NCI-H526 treated with DMSO at 0.1 percent for 48 hours (cell line): ENCODE data around the gene PRPS2.

Source experiments
- DNase-seq: peaks from one replicate; lab custom pipeline; 2025; lab: John Stamatoyannopoulos, UW

PRPS2 gene

DNA sequence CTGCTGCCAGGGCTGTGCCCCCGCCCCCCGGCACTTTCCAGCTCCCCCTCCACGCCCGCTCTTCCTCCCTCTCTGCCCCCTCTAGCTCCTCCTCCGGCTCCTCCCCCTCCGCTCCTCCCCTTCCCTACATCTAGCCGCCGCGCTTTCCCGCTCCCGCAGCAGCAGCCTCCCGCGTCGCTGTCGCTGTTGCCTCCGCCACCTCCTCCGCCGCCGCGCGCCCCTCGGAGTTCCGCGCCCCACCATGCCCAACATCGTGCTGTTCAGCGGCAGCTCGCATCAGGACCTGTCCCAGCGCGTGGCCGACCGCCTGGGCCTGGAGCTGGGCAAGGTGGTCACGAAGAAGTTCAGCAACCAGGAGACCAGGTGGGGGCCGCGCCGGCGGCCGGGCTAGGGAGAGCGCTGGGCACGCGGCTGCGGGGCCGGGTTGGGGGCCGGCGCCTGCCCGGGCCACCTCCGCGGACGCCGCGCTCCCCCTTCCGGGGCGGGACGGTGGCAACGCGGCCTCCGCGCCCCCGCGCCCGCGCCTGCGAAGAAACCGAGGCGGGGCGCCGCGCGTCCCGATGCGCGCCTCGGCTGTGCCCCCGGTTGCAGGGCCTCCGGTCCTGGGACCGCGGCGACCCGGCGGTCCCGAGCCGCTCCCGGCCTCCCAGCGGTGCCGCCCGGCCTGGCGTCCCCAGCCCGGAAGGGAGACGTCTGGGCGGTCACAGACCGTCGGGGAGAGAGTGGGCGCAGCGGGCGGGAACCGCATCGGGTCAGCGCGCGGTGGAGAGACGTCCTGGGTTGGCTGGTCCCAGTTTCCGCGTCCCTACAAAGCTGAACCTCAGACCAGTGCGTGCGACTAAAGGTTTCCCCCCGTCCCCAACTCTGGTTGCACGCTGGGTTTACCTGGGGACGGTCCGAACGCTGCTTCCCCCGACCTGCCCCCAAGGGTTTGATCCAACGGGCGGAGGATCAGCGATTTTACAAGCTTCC lies at the start of gene PRPS2:
Gene PRPS2, plus strand, starts transcription at position 156 of the 972 bp plus-strand sequence. Its CDS starts 86 bp downstream, at position 242.
- DNase-seq, result peak; percentile 22

DNA sequence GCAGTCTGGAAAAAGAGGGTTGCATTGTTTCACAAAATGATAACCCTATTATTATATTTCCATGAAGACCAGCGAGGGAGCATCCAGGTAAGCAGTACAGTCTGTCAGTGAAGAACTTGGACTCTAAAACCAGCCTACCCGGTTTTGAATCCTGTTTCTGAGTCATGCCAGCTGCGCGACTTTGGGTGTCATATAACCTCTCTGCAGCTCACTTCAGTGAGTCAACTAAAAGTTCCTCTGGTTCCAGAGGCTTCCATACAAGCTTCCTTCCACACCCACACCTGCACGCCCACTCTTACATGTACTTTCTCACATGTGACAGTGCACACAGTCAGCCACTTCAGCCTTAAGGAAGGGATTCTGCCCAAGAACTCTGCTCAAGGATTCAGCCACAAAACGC lies 49.8 kb upstream of the PRPS2 start:
- no peak for DNase-seq

DNA sequence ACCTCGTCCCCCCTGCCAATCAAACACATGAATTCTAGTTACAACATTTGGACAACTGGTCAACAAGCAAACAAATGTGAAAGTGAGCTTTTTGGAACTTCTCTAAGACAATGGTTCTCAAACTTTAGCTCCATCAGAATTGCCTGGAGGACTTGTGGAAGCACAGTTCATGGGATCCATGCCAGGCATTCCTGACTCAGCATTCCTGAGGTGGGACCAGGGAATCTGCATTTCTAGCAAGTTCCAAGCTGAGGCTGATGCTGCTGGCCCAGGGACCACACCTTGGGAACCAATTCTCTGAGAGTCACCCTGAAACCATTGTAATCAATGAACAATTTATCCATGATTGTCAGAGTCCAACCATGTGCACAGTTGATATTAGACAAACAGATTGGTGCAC lies 43.8 kb upstream of the PRPS2 start:
- DNase-seq, result no peak

DNA sequence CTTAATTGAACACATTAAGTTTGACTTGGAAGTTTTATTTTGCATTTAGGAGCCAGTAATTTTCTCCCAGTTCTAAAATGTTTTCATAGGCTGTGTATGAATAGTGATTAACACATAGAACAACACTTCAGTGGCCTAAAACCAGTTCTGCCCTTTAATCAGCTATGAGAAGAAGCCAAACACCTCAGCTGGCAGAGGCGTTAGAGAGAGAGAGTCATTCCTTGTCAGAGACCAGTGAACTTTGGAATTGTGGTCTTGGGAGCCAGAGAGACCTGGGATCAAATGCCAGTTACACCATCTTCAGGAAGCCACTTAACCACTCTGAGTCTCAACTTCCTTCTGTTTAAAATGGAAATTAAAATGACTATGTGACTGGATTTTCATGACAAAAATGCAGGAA lies 39.3 kb upstream of the PRPS2 start:
- DNase-seq, result no peak

DNA sequence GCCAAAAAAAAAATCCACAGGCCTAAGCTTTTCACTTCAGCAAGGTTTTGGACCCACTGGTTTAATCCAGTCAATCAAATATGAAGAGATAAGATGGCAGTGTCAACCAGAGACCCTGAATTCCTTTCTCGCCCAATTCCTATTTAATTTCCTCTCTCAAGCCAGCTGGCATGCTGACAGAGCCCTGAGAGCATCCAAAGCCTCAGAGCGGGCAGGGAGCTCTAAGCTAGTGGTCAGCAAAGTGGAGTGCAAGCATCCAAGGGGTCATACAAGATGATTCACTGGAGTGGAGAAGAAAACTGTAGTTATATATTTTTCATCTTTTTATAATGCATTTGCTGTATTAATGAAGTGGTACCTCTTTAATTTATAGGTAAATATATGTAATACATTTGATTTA lies 37.8 kb upstream of the PRPS2 start:
- no peak for DNase-seq

DNA sequence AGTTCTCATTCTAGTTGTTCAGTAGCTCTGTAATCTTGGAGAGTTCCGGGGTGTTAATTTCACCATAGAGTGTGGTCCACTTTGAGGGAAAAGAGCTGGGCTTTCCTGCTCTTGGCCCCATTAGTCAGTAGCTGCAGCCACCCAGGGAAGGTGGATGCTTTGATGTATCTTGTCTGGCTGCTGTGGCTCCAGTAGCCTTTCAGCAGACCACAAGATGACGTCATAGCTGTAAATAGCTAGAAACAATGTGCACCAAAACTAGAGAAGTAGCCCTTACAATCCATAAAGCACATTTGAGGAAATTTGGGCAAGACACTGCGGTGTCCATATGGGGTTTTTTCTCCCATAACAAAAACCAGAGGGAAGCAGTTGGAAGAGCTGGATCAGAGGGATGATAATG lies 32.9 kb upstream of the PRPS2 start:
- no peak for DNase-seq

DNA sequence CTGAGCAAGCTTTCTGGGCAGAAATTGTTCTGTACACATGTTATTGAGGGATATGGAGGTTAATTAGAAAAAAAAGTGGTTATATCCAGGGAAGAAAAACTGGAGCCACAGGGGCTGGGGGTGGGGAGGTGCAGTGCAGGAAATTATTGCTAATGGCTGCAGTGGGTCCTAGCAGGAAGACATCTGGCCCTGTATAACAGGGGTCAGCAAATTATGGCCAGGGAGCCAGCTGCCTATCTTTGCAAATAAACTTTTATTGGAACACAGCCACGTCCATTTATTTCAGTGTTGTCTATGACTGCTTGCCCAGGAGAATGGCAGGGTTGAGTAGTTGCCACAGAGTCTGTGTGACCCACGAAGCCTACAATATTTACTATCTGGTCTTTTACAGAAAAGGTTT lies 23.4 kb upstream of the PRPS2 start:
- DNase-seq, result no peak

DNA sequence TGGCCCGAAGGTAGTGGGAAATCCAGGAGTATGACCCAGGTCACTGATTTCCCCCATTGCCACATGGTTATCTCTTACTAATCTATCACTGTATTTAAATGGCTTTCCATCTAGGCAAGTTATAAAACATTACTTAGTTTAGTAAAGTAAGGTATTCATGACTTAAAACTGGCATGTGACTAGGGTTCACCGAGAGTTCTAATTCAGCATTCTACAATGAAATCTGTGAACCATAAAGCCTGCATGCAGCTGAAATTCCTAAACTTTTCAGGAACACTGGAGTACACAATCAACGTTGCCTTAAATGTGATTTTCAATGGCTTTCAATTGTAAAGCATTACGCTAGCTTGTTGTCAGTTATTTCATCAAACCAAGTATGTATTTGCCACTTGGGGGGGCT lies 22.7 kb upstream of the PRPS2 start:
- no peak for DNase-seq

DNA sequence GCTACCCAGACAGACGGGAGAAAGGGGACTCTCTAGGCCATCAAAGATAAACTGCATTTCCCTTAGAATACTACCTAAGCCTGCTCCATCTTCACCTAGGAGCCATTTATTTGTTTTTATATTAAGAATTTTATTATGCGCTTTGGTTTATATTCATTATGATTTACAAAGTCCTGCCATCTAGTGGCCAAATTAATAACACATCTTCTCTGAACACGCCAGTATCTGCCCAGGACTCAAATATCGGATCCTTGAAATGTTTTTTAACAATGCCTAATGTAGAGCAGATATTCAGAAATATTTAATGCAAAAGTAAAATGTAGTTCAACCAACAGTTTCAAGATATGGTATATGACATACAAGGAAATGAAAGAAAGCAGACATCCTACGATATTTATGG lies 20.8 kb upstream of the PRPS2 start:
- DNase-seq, result peak; percentile 17

DNA sequence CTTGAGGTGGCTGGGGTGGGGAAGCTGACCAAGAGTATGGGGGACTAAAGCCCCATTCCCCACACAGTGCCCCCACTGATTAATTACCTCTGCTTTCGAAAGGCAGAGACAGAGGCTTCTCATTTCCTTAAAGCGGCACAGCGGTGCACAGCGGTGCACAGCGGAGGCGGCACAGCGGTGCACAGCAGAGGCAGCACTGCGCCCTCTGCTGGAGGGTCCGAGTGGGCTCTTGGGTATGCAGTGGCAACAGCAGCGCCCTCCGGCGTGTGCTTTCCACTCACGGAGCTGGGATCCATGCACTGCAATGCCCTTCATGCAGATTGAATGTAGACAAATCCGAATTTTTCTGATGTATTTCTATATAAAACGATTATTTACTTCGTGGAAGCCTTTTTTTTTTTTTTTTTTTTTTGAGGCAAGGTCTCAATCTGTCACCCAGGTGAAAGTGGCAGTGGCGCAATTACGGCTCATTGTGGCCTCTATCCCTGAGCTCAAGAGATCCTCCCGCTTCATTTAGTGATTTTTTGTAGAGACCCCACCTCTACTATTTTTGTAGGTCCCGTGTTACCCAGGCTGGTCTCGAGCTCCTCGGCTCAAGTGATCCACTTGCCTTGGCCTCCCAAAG lies 19.7 kb upstream of the PRPS2 start:
- no peak for DNase-seq

DNA sequence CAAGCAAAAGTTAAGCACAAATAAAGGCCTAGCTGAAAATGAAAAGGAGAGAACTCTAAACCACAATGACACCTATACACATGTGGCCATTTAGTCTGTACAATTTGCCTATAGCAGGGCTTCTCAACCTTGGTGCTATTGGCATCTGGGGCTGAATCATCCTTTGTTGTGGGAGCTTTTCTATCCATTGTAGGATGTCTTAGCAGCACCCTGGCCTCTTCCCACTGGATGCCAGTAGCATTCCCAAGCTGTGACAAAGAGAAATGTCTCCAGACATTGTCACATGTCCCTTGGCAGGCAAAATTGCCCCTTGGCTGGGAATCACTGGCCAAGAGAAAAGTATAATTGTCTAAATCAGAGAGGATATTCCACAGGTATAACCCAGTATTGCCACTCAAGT lies 13.5 kb upstream of the PRPS2 start:
- DNase-seq, result no peak

DNA sequence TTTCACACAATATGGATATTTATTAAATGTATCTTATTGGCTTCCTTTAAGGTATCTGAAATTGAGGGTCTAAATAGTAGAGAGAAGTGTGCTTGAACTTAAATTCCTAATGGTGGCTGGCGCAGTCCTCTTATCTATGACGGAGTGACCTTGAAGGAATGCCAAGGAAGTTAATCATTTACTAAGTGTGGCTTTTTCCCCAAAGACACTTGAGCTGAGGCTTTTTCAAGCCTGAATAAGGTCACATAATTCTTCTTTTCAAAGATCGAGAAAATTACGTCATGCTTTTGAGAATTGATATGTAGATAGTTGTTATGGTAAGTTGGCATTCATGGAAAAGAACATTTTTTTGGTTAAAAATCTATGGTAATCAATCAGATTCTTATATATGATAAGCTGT lies 11.7 kb upstream of the PRPS2 start:
- DNase-seq, result no peak

DNA sequence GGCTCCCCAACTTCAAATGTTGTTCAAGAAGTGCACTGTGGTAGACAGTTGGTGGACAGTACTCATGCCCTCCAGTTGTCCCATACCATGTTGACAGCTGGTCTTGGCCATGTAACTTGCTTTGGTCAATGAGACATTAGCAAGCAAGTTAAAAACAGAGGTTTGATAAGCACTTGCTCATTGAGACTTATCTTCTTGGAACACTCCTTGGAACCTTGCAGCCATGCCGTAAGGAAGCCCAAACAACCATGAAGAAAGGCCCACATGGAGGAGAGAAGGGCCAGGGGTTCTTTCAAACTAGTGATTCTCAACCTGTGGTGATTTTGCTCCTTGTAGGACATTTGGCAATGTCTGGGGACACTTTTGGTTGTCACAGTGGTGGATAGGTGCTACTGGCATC lies 2.6 kb upstream of the PRPS2 start:
- DNase-seq, result no peak

DNA sequence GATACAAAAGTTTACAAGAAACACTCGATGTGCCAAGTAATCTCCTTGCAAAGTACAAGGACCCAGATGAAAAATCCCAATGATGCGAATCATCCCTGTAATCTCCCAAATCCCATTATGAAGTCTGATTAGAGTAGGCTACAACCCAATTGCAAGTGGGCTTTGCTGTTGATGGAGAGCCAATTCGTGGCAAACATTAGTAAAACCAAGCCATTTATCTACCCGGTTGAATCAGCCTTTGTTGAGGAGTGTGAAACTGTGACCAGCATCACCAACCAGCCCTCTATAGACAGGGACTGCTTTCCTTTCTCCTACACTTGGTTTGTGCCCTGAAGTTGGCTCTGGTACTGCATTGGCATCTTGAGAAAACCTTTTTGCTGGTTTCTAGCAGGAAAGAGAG lies 1.2 kb upstream of the PRPS2 start:
- no peak for DNase-seq

DNA sequence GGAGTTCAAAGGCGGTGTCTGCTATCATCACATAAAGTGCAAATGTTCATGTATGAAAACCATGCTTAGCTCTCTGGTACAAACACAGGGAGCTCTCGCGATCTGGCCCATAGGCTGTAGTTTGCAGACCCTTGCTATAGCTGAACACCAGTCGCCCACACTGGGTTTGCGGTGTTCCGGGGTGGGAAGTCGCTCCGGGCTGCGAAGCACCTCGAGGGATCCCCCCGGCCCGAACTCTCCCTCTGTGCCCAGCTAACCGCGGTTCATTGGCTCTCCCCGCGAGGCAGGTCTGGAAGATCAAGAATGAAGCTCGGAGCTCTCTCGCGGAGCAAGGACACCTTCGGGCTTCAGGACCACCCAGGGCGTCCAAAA lies 341 bp upstream of the PRPS2 start:
- DNase-seq, result no peak

DNA sequence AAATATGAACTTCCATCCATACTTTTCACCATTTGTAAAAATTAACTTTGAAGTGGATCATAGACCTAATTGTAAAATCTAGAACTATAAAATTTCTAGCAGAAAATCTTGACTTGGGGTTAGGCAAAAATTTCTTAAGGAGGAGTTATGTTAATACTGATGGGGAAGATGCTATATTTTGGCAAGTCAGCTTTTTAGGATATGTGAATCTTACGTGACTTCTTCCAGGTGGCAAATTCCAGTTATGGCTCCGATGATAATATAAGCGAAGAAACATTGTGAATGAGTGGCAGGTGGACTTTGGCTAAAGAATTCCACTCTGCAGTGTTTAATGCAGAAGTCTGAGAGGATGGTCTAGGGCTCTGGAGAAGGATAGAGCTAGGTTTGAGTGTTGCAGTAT lies 1.5 kb downstream of the PRPS2 start:
- DNase-seq, result no peak

DNA sequence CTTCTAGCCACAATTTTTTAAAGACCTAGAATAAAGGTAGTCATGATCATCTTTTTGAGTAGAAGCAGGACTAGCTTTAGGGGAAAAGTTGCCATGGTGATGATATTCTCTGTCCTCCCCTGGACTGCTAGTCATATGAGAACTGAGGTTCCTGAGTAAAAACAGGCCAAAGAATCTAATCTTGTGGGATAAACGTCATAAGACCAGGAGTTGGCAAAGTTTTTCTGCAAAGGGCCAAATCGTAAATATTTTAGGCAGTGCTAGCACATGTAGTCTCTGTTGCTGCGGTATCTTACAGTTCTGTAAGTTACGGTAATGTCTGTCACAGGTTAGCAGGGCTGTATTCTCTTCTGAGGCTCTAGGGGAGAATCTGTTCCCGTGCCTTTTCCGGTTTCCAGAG lies 3.4 kb downstream of the PRPS2 start:
- DNase-seq, result no peak

DNA sequence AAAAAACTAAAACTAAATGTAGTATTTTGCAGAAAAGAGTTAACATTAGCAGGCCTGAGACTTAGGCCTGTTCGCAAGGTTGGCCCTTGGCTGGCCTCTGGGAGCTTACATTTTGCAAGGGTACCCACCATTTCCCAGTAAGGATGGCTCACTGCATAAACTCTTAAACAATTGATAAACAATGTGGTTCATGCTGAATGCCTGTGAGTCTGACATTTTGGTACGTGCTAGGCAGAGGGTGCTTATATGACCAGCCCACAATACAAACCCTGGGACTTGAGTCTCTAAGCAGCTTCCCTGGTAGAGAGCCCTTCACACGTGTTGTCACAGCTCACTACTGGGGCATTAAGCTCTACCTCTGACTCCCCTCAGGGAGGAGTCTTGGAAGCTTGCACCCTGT lies 7.4 kb downstream of the PRPS2 start:
- DNase-seq, result no peak

DNA sequence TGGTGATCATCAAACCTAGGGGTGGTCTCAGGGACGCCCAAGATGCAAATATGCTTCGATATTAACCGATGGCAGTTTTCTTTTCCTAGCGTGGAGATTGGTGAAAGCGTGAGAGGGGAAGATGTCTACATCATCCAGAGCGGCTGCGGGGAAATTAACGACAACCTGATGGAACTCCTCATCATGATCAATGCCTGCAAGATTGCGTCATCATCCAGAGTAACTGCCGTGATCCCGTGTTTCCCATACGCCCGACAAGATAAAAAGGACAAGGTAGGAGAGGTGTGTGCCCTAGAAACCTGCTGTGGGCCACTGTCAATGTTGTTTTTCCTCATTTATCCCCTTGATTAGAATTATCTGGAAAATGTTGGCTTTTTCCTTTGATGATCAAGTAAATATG lies 7.9 kb downstream of the PRPS2 start:
- no peak for DNase-seq

DNA sequence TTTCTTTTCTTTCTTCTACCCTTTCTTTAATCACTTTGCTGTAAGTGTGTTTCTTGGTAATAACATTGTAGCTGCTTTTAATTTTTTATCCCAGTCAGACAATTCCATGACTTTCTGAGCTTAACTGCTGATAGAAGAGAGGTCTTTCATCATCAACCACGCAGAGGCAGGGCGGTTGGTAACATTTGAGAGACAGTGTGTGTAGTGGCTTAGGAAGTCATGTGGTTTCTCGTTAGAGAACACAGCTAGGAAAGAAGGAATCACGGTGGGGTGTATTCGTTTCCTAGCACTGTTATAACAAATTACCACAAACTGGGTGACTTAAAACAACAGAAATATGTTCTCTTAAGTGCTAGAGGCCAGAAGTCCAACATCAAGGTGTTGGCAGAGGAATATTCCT lies 11.5 kb downstream of the PRPS2 start:
- no peak for DNase-seq

DNA sequence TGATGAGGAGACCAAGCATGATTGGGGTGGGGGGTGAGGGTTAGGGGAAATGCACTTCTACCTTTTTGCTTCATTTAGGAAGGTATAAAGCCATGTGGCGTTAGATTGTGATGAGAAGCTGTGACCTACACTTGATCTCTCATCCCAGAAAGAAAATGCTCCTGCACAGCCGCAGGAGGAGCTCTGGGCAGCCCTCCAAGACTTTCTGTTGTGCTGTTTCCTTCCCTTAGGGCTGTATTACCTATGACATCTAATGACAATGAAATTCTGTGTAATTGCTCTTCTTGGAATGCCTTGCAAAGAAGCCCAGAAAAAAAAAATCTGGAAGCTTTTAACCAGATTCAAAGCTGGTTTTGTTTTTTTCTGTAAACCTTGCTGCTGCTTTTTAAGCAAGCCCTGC lies 13.4 kb downstream of the PRPS2 start:
- DNase-seq, result no peak

DNA sequence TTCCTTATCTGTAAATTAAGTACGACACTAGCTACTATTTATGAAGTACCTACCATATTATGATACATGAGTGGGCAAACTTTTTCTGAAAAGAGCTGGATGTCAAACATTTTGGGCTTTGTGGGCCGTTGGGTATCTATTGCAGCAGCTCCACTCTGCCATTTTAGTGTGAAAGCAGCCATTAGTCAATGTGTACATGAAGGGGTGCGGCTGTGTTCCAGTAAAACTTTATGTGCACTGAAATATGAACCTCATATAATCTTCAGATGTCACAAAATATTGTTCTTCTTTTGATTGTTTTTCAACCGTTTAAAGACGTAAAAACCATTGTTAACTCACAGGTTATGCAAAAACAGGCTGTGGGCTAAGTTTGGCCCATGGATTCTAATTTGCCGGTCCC lies 14.1 kb downstream of the PRPS2 start:
- no peak for DNase-seq

DNA sequence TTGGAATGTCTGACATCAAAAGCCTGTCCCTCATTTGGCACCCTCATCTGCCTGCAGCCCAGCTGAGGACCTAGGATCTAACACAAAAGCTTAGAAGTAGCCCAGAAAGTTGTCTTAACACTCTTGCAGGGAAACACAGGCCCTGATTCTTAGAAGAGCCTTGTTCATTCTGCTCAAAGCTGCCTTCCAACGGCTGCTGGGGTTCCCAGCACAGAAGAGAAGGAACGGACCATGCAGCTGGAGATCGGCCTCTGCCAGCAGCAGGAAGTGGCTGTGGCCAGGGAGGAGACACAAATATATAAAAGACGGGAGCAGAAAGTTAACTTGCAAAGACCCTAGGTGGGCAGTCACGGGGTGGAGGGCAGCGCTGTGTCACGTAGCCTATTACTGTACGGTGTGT lies 20.4 kb downstream of the PRPS2 start:
- DNase-seq, result no peak

DNA sequence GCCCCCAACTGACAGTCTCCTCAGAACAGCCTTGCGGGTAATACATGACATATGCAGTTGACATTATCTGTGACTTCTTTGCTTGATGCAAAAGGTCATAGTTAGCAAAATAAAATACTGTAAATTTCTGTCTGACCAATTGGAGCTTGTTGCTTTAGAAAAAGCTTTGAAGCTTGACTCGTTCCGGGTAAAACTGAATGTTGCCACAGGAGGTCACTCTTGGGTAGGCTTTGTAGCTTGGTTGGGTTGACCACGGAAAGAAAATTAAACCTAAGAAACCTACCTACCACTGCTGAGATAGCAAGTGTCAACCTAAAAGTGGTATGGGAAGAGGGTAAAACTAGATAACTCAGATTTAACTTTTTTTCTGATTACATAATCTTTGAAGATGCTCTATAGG lies 23.2 kb downstream of the PRPS2 start:
- DNase-seq, result peak; percentile 26
